HCT116 (cell line): Measurements from ENCODE around the gene CFB. TPM values are rescaled to one million over a fixed set of nuclear protein-coding genes. Genes with fewer than 3 reads are reported as not detected.

Experiments used
- ATAC-seq: fragments of 200-7000 bp; cut with Tn5 transposase; 2 replicates; pipeline ENCODE4 v1.9.1; 2020; ENCODE audit warnings: mild to moderate bottlenecking, moderate library complexity
- BruUV-seq: library from RNA; stranded (reverse); fragments of 400-500 nt; replicated peaks from 2 replicates; lab custom pipeline; 2021; lab: Mats Ljungman, UMichigan
- CTCF ChIA-PET: fragments of 300-600 bp; sonication (Branson Sonifier 250); formaldehyde crosslinking; loops from one replicate; lab custom pipeline; 2021; ENCODE audit warnings: antibody characterized with exemption; lab: Charles Lee
- POLR2A ChIA-PET: fragments of 300-600, 350-600 bp; sonication (Branson Sonifier 250); formaldehyde crosslinking; loops from one replicate; lab custom pipeline; 2021; ENCODE audit warnings: antibody characterized with exemption; lab: Charles Lee
- RAD21 ChIA-PET, 2 experiments: fragments of 300-600 bp; sonication (Branson Sonifier 250); formaldehyde crosslinking; loops; one replicate each; lab custom pipeline; 2023; ENCODE audit warnings: low total read pairs in 2 of 2; ENCODE audit not compliant: uncharacterized antibody in 2 of 2, unreplicated experiment in 2 of 2, low non-redundant PET in 1 of 2; lab: Charles Lee
- DNase-seq: peaks from one replicate; pipeline ENCODE4 v3.0.0-alpha.2; 2010; ENCODE audit warnings: low read depth, low spot score
- H2AFZ ChIP-seq: fragments of 200-600 bp; shearing (Covaris generic), sonication (generic); 2 replicates; pipeline ENCODE4 v1.6.1; 2017; ENCODE audit warnings: low read depth, mixed run types, mixed read lengths, antibody characterized with exemption, low read length; ENCODE audit not compliant: poor library complexity, severe bottlenecking
- H3K27ac ChIP-seq: 2 replicates; pipeline ENCODE4 v1.5.1; 2012; ENCODE audit warnings: low read depth, low read length
- H3K27me3 ChIP-seq: fragments of 200-600 bp; sonication (generic); 2 replicates; pipeline ENCODE4 v1.6.1; 2016; ENCODE audit warnings: mixed run types, low read length, mixed read lengths; ENCODE audit not compliant: insufficient read depth
- H3K36me3 ChIP-seq, 2 experiments: fragments of 200-500 bp in 1 of 2; fragments of 200-600 bp in 1 of 2; sonication (Bioruptor generic) in 1 of 2; sonication (generic) in 1 of 2; 2 replicates each; pipeline versions ENCODE4 v1.5.1 to v1.6.1; 2014 to 2016; ENCODE audit warnings: low read length in 2 of 2, inconsistent platforms in 1 of 2, mixed read lengths in 1 of 2, mixed run types in 1 of 2; ENCODE audit not compliant: insufficient read depth in 2 of 2, control insufficient read depth in 1 of 2
- H3K4me1 ChIP-seq, 2 experiments: fragments of 200-600 bp in 1 of 2; sonication (generic) in 1 of 2; 2 replicates each; pipeline versions ENCODE4 v1.5.1 to v1.6.1; 2012 to 2017; ENCODE audit warnings: low read length in 2 of 2, inconsistent platforms in 1 of 2, mild to moderate bottlenecking in 1 of 2, mixed read lengths in 1 of 2, mixed run types in 1 of 2, moderate library complexity in 1 of 2; ENCODE audit not compliant: insufficient read depth in 2 of 2, control insufficient read depth in 1 of 2
- H3K4me2 ChIP-seq: fragments of 200-600 bp; sonication (generic); 2 replicates; pipeline ENCODE4 v1.6.1; 2017; ENCODE audit warnings: mixed run types, low read length, mixed read lengths
- H3K4me3 ChIP-seq, 2 experiments: fragments of 200-600 bp in 1 of 2; sonication (generic) in 1 of 2; replicated peaks in 1 of 2; 2 replicates each; pipeline ENCODE4 v1.5.1; 2011 to 2016; ENCODE audit warnings: low read length in 2 of 2, control low read depth in 1 of 2, low read depth in 1 of 2, mild to moderate bottlenecking in 1 of 2, mixed read lengths in 1 of 2, mixed run types in 1 of 2
- H3K79me2 ChIP-seq: fragments of 200-600 bp; sonication (generic); 2 replicates; pipeline ENCODE4 v1.6.1; 2017; ENCODE audit warnings: mild to moderate bottlenecking, mixed run types, low read length, moderate library complexity, mixed read lengths; ENCODE audit not compliant: insufficient read depth
- H3K9ac ChIP-seq: fragments of 200-600 bp; sonication (generic); 2 replicates; pipeline ENCODE4 v1.6.1; 2016; ENCODE audit warnings: low read length, mixed read lengths
- H3K9me2 ChIP-seq: fragments of 200-600 bp; sonication (generic), shearing (Covaris generic); 2 replicates; pipeline ENCODE4 v1.6.1; 2017; ENCODE audit warnings: mixed run types, mild to moderate bottlenecking, moderate library complexity; ENCODE audit not compliant: insufficient read depth
- H3K9me3 ChIP-seq, 2 experiments: fragments of 200-500 bp in 1 of 2; fragments of 200-600 bp in 1 of 2; sonication (Bioruptor generic) in 1 of 2; sonication (generic) in 1 of 2; 2 replicates each; pipeline ENCODE4 v1.6.1; 2014 to 2017; ENCODE audit warnings: low read length in 2 of 2, mixed read lengths in 2 of 2, inconsistent platforms in 1 of 2, low read depth in 1 of 2, mild to moderate bottlenecking in 1 of 2, mixed run types in 1 of 2, moderate library complexity in 1 of 2; ENCODE audit not compliant: control insufficient read depth in 1 of 2, insufficient read depth in 1 of 2
- H4K20me1 ChIP-seq: fragments of 200-600 bp; sonication (generic), shearing (Covaris generic); 2 replicates; pipeline ENCODE4 v1.6.1; 2017; ENCODE audit warnings: mixed run types, mild to moderate bottlenecking, moderate library complexity; ENCODE audit not compliant: insufficient read depth
- ATF3 ChIP-seq: IDR thresholded peaks from 2 replicates; pipeline ENCODE4 v1.6.1; 2012
- CBX3 ChIP-seq: IDR thresholded peaks from 2 replicates; pipeline ENCODE4 v1.6.1; 2012; ENCODE audit warnings: low read depth
- EGR1 ChIP-seq: IDR thresholded peaks from 2 replicates; pipeline ENCODE4 v1.6.1; 2012; ENCODE audit warnings: low read depth
- EZH2 ChIP-seq: fragments of 200-600 bp; sonication (generic); IDR thresholded peaks from 2 replicates; pipeline ENCODE4 v1.6.1; 2017; ENCODE audit warnings: antibody characterized with exemption, mixed run types
- JUND ChIP-seq: IDR thresholded peaks from 2 replicates; pipeline ENCODE4 v1.6.1; 2012
- POLR2A ChIP-seq: IDR thresholded peaks from 2 replicates; pipeline ENCODE4 v1.7.0; 2011; ENCODE audit warnings: borderline replicate concordance; ENCODE audit not compliant: insufficient read depth, insufficient read length; ENCODE audit errors: extremely low read depth
- SP1 ChIP-seq: IDR thresholded peaks from 2 replicates; pipeline ENCODE4 v1.6.1; 2012; ENCODE audit warnings: low read depth
- SRF ChIP-seq: IDR thresholded peaks from 2 replicates; pipeline ENCODE4 v1.6.1; 2012; ENCODE audit warnings: low read depth
- YY1 ChIP-seq: IDR thresholded peaks from 2 replicates; pipeline ENCODE4 v1.6.1; 2011; ENCODE audit warnings: low read length, low read depth, moderate library complexity, mild to moderate bottlenecking; ENCODE audit not compliant: insufficient replicate concordance; ENCODE audit errors: extremely low read depth
- ZFX ChIP-seq: fragments of 450-650 bp; IDR thresholded peaks from 2 replicates; pipeline ENCODE4 v1.6.1; 2017
- intact Hi-C: fragments of 100-400 bp; cut with micrococcal nuclease; formaldehyde crosslinking; loops from 2 replicates; pipeline ENCODE4 v1.10.0; 2022
- total RNA-seq: library from RNA; stranded (reverse); gene quantifications from one replicate; pipeline ENCODE4 v1.2.1, GENCODE V29; 2021; ENCODE audit not compliant: unreplicated experiment
- TF ChIP-seq, protein P1 (sequence below): IDR thresholded peaks from 2 replicates; pipeline ENCODE4 v1.6.1; 2011; ENCODE audit warnings: mild to moderate bottlenecking, low read length, moderate library complexity; ENCODE audit not compliant: insufficient replicate concordance; ENCODE audit errors: extremely low read depth

The CFB gene
- total RNA-seq, 1 experiment from 2014 or later = 1.5 TPM

GRCh38 chr6:31945154-31945506, 765 bp upstream of the CFB start:
- no peak for DNase-seq
- peak overlapping the region; percentile 1; the same call in 1 of the 2 replicates for H3K27ac ChIP-seq
- CTCF ChIA-PET = no interaction called here
- no peaks in the 10 kb centered on the region for H3K79me2 ChIP-seq
- no peak overlapping the region for H3K4me3 ChIP-seq
- no TSS peak for BruUV-seq
- no peaks in the 10 kb centered on the region for H4K20me1 ChIP-seq
- H2AFZ ChIP-seq = no peak overlapping the region
- RAD21 ChIA-PET = no interaction called here
- H3K9me3 ChIP-seq = no peaks in the 10 kb centered on the region
- H3K27me3 ChIP-seq = no peaks in the 10 kb centered on the region
- ATAC-seq = no peak
- H3K4me2 ChIP-seq = peak overlapping the region; percentile 42
- H3K9ac ChIP-seq = no peak overlapping the region
- TF ChIP-seq EZH2 = no peak
- TF ChIP-seq ATF3 = no peak
- TF ChIP-seq SP1 = no peak
- no peak for TF ChIP-seq ZFX
- TF ChIP-seq POLR2A = no peak
- TF ChIP-seq YY1 = no peak
- TF ChIP-seq EGR1 = no peak
- no peak for TF ChIP-seq CBX3
- TF ChIP-seq, protein P1, sequence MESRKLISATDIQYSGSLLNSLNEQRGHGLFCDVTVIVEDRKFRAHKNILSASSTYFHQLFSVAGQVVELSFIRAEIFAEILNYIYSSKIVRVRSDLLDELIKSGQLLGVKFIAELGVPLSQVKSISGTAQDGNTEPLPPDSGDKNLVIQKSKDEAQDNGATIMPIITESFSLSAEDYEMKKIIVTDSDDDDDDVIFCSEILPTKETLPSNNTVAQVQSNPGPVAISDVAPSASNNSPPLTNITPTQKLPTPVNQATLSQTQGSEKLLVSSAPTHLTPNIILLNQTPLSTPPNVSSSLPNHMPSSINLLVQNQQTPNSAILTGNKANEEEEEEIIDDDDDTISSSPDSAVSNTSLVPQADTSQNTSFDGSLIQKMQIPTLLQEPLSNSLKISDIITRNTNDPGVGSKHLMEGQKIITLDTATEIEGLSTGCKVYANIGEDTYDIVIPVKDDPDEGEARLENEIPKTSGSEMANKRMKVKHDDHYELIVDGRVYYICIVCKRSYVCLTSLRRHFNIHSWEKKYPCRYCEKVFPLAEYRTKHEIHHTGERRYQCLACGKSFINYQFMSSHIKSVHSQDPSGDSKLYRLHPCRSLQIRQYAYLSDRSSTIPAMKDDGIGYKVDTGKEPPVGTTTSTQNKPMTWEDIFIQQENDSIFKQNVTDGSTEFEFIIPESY = no peak
- no peak for TF ChIP-seq JUND
- no peak for TF ChIP-seq SRF
- no peaks in the 10 kb centered on the region for H3K36me3 ChIP-seq
- POLR2A ChIA-PET = interaction anchor here (0.8 kb wide), 1 partner anchor 21 kb away, joined by 3 read pairs; no protein-coding TSS in a partner anchor
- H3K9me2 ChIP-seq = no peaks in the 10 kb centered on the region; the same call in 1 of the 2 replicates
- peaks cover 14 to 56% of the 10 kb centered on the region in 2 experiments; a peak in 3 of 4 replicates for H3K4me1 ChIP-seq
- intact Hi-C loops = no loop called here
